ENCODE data around the gene SLC43A1. TPM values are rescaled to one million over a fixed set of nuclear protein-coding genes. Genes with fewer than 3 reads are reported as not detected.

Gene SLC43A1
- total RNA-seq, 2 experiments from 2014 or later = 24.6 to 25.8 TPM

- DNase-seq (no peak), ATAC-seq (no peak)
- CTCF ChIA-PET = interaction anchor here (1.6 to 1.8 kb wide), 2 partner anchors 11 to 22 kb away, joined by 3 to 8 read pairs; no protein-coding TSS in a partner anchor
- Mint-ChIP-seq H3K9me3 (ENCODE audit: low read depth) (no peaks in the 10 kb centered on the region), H3K4me1 (peaks cover 9% of the 10 kb centered on the region), H3K27me3 (peaks cover 3% of the 10 kb centered on the region), H3K4me3 (no peak overlapping the region), H3K36me3 (no peaks in the 10 kb centered on the region), H3K27ac (no peak overlapping the region)
Observed at GRCh38 chr11:57469268-57469667, 46.2 kb downstream of the SLC43A1 start.

DNA sequence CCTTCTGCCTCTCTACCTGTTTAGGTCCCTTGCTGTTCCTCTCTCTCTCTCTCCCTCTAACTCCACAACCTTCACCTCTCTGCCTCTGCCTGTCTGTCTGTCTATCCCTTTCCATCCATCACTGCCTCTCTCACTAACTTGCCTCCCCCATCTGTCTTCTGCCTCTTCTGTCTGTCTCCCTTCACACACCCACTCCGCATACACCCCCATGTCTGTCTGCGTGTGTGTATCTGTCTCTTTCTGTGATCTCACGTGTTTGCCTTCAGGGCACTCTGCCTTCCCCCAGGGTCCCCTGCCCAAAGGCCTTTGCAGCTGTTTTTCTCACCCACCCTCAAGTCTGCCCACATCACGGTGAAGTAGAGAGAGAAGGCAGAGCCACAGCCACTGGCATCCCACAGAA is 47.2 kb downstream of the SLC43A1 start:
- H3K4me3 Mint-ChIP-seq = no peak overlapping the region
- H3K4me1 Mint-ChIP-seq = peaks cover 3% of the 10 kb centered on the region
- DNase-seq (no peak), ATAC-seq (no peak)
- H3K27ac Mint-ChIP-seq = no peak overlapping the region
- H3K36me3 Mint-ChIP-seq = no peaks in the 10 kb centered on the region
- peaks cover 5% of the 10 kb centered on the region for H3K27me3 Mint-ChIP-seq
- CTCF ChIA-PET = interaction anchor here (1.3 kb wide), 1 partner anchor 25 kb away, joined by 3 read pairs; no protein-coding TSS in a partner anchor
- no peaks in the 10 kb centered on the region for H3K9me3 Mint-ChIP-seq (ENCODE audit: low read depth)

- DNase-seq = no peak
- Mint-ChIP-seq H3K4me3 (no peak overlapping the region), H3K36me3 (no peaks in the 10 kb centered on the region), H3K27ac (no peak overlapping the region), H3K9me3 (ENCODE audit: low read depth) (no peaks in the 10 kb centered on the region), H3K27me3 (peaks cover 8% of the 10 kb centered on the region), H3K4me1 (peaks cover 4% of the 10 kb centered on the region)
- ATAC-seq = no peak
- CTCF ChIA-PET = interaction anchor here (1.2 to 1.3 kb wide), 2 partner anchors 9 to 25 kb away, joined by 3 to 5 read pairs; no protein-coding TSS in a partner anchor
Observed at GRCh38 chr11:57467508-57468157, 47.9 kb downstream of the SLC43A1 start.

GRCh38 chr11:57466680-57467079 is 48.8 kb downstream of the SLC43A1 start:
- Mint-ChIP-seq H3K9me3 (ENCODE audit: low read depth) (no peaks in the 10 kb centered on the region), H3K27me3 (peaks cover 17% of the 10 kb centered on the region), H3K27ac (no peak overlapping the region), H3K4me1 (peaks cover 4% of the 10 kb centered on the region), H3K4me3 (no peak overlapping the region), H3K36me3 (no peaks in the 10 kb centered on the region)
- no peak for ATAC-seq
- DNase-seq = no peak
- CTCF ChIA-PET = interaction anchor here (1.2 to 1.6 kb wide), 2 partner anchors 8 to 10 kb away, joined by 5 to 10 read pairs; no protein-coding TSS in a partner anchor

DNA sequence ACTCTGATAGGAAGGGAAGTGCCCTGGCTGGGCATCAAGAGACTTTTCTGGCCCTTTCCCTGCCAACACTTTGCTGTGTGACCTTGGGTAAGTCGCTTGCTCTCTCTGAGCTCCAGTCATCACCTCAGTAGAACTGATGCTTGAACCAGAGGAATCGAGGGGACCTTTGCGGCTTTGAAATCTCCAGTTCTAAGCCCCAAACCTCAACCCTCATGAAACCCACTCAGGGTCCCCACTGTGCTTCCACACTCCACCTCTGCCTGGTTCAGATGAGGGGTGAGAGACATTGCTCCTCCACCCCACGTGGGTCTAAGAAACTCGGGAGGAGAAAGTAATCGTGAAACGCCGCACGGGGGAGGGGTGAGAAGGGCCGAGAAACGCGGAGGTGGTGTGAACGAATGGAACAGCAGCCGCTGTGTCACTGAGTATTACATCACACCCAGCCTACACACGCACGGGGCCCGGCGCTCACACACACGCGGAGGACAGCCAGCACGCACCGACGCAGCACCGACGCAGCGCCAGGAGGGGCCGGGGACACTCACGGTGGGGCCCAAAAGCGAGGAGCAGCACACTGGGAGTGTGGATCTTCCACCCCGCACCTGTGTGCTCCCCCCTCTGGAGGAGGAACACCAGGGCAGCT is 50.8 kb downstream of the SLC43A1 start:
- H3K4me3 Mint-ChIP-seq = no peak overlapping the region
- H3K36me3 Mint-ChIP-seq = no peaks in the 10 kb centered on the region
- H3K27me3 Mint-ChIP-seq = peaks cover 31% of the 10 kb centered on the region
- ATAC-seq = no peak
- no peak for DNase-seq
- H3K4me1 Mint-ChIP-seq = peaks cover 10% of the 10 kb centered on the region
- H3K27ac Mint-ChIP-seq = no peak overlapping the region
- CTCF ChIA-PET = interaction anchor here (1.3 to 9.4 kb wide), 5 partner anchors 8 to 63 kb away, joined by 7 to 178 read pairs (median 8); partner anchors contain the start of gene TIMM10
- H3K9me3 Mint-ChIP-seq (ENCODE audit: low read depth) = no peaks in the 10 kb centered on the region

DNA sequence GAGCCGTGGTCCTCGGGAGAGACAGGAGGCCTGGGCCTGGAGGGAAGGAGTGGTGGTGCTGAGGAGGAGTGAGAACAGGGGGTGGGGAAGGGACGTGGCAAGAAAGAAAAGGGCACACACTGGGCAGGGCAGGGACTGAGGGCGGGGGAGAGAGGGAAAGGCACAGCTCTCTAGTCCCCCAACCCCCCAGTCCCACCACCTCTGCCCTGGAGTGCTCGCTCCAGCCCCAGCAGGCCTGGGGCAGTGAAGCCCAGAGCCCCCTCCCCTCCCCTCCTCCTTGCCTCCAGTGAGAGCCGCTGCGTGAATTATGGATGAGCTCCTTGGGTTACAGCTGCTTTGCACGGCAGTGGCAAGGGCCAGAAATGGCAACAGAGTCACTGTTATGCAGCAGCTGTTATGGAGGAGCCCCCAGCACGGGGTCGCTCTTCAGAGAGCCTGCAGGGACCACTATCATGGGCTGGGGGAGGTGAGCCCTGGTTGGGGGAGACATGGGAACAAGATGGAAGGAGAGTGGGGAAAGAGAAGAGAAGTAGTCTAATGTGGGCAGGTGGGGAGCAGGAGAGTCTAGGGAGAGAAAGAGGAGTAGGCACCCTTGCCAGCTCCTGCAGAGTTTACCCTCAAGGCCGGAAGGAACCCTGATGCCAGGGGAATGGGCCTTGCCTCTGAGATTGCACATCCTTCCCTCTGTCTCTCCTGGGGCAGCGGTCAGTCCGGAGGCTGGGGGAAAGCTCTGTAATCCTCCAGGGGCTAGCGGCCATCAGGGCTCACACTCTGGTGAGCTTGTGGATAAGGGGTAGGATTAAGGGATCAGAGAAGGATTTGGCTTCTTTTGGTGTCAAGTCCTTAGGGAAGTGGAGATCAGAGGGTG is 51.6 kb downstream of the SLC43A1 start:
- CTCF ChIA-PET = interaction anchor here (1.3 to 9.4 kb wide), 4 partner anchors 9 to 118 kb away, joined by 3 to 178 read pairs (median 8); partner anchors contain the start of gene TIMM10
- Mint-ChIP-seq H3K4me3 (no peak overlapping the region), H3K4me1 (peaks cover 16% of the 10 kb centered on the region), H3K9me3 (ENCODE audit: low read depth) (no peaks in the 10 kb centered on the region), H3K27ac (no peak overlapping the region), H3K27me3 (peaks cover 37% of the 10 kb centered on the region), H3K36me3 (no peaks in the 10 kb centered on the region)
- DNase-seq = no peak
- ATAC-seq = no peak

DNA sequence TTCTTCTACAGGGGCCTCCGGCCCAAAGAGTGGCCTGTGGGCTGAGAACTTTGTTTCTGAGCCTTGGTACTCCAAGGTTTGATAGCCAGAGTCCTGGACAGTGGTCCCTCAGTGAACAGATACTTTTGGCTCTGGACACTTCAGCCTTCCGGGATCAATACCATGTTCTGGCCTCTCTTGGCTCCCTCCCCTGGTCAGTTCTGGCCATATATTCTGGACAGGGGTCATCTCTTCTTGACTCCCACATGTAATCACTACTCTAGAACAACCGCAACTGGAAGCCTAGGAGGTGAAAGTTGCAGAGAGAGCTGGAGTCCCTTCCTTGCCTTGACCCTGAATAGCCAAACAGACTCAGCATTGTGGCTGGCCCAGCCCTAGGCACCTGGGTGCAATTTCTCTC is 52.9 kb downstream of the SLC43A1 start:
- DNase-seq (no peak), ATAC-seq (no peak)
- CTCF ChIA-PET = interaction anchor here (1.5 to 9.4 kb wide), 4 partner anchors 10 to 120 kb away, joined by 3 to 178 read pairs (median 6); partner anchors contain the start of gene TIMM10
- peaks cover 43% of the 10 kb centered on the region for H3K27me3 Mint-ChIP-seq
- no peaks in the 10 kb centered on the region for H3K9me3 Mint-ChIP-seq (ENCODE audit: low read depth)
- no peaks in the 10 kb centered on the region for H3K36me3 Mint-ChIP-seq
- H3K27ac Mint-ChIP-seq = no peak overlapping the region
- no peak overlapping the region for H3K4me3 Mint-ChIP-seq
- H3K4me1 Mint-ChIP-seq = peaks cover 25% of the 10 kb centered on the region

DNA sequence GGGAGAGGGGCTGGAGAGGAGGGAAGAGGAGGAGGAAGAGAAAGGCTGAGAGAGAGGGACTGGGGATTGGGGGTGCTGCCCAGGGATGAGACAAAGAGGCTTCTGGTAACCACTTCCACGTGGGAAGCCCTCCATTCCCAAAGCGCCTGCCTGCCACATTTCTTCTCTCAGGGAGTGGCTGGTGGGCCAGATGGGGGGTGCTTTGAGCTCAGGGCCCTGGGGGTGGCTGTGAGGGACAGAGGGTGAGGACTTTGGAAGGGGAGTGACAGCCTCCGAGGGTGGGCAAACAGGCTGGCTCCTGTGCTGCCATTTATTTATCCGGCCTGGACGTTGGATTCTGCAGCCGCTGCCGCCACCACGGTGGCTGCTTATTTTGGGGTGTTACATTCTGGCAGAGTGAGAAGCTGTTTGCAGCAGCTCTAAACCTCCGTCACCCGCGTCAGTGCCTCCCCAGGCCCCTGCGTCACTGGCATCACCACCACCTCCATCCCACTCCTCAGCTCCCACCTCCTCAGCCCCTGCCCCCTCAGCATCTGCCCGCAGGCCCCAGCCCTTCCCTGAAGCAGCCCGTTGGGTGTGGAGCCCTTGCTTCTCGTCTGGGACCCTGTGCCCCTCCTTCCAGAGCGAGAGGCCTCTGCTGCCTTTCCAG is 53.5 kb downstream of the SLC43A1 start:
- no peak for ATAC-seq
- Mint-ChIP-seq H3K9me3 (ENCODE audit: low read depth) (no peaks in the 10 kb centered on the region), H3K36me3 (no peaks in the 10 kb centered on the region), H3K27me3 (peaks cover 46% of the 10 kb centered on the region), H3K27ac (no peak overlapping the region), H3K4me1 (peaks cover 28% of the 10 kb centered on the region), H3K4me3 (peak overlapping the region; percentile 7)
- no peak for DNase-seq
- CTCF ChIA-PET = interaction anchor here (1.7 to 9.4 kb wide), 3 partner anchors 31 to 119 kb away, joined by 5 to 178 read pairs (median 98); partner anchors contain the start of gene TIMM10

GRCh38 chr11:57460758-57461749 is 54.4 kb downstream of the SLC43A1 start:
- Mint-ChIP-seq H3K4me3 (peak overlapping the region; percentile 7), H3K27ac (no peak overlapping the region), H3K9me3 (ENCODE audit: low read depth) (no peaks in the 10 kb centered on the region), H3K27me3 (peaks cover 46% of the 10 kb centered on the region), H3K36me3 (no peaks in the 10 kb centered on the region), H3K4me1 (peaks cover 28% of the 10 kb centered on the region)
- no peak for ATAC-seq
- CTCF ChIA-PET = interaction anchor here (1.4 to 9.4 kb wide), 11 partner anchors 12 to 118 kb away, joined by 5 to 178 read pairs (median 14); partner anchors contain the start of gene TIMM10
- DNase-seq = no peak

DNA sequence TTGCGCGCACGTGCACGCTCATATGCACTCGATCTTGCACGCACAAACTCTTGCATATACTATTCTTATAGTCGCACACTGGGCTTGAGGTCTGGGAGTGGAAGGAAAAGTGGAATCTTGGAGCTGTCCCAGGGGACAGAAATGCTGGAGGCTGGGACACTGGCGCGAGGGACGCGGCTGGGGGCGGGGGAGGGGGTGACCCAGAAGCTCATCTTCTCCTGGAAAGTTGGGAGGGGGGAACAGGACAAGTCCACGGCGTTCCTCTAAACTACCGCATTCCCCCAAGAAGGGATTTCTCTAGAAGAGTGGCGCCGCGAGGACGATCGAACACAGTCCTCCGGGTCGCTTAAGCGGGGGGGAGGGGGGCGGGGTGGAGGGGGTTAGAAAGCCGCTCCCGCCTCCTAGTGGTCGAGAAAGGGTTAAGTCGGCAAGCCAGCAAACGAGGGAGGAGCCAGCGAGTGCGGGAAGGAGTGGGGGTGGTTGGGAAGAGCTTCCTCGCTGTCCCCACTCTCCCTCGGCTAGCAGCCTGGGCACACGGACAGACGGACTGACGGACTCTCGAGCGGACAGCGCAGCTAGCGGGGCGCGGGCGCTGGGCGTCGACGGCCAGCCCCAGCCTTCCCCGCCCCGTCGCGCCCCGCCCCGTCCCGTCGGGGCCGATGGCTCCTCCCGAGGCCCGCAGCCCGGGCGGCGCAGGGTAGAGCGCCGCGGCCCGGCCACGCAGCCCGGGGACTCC is 55.3 kb downstream of the SLC43A1 start, which contains the start of gene RTN4RL2:
Gene RTN4RL2, plus strand, starts transcription at position 507 of the 736 bp plus-strand sequence. CDS start 338 bp downstream, outside the sequence.
- ATAC-seq (peak; percentile 63), DNase-seq (peak; percentile 69)
- Mint-ChIP-seq H3K36me3 (no peaks in the 10 kb centered on the region), H3K27ac (no peak within 1 kb of the TSS), H3K4me1 (peaks cover 28% of the 10 kb centered on the region), H3K9me3 (ENCODE audit: low read depth) (no peaks in the 10 kb centered on the region), H3K27me3 (peaks cover 46% of the 10 kb centered on the region), H3K4me3 (peak within 1 kb of the TSS; percentile 63)
- CTCF ChIA-PET = interaction anchor here (0.7 to 9.4 kb wide), 22 partner anchors 9 to 184 kb away, joined by 3 to 178 read pairs (median 12); partner anchors contain the start of genes P2RX3, SLC43A1 and TIMM10

All from activated CD8-positive, alpha-beta memory T cell treated with anti-CD3 and anti-CD28 coated beads, Interleukin-2, amount 10 ng/mL, durations not matched to agents 7 days and 5 days (primary cell).